NOMO-1 treated with dmso at 0.1 percent for 144 hours (cell line): ENCODE measurements around the gene CDC42BPA.
A peak's percentile ranks its signal among the peaks of the same experiment; 100 is the strongest.
"Not testable (repeated sequence)": the region's sequence is repeated elsewhere in the genome, so short reads cannot be mapped to it uniquely, and the experiment has no call there.

Experiments
- DNase-seq: peaks from one replicate; lab custom pipeline; 2025; ENCODE audit not compliant: unreplicated experiment; lab: John Stamatoyannopoulos, UW

CDC42BPA gene

DNA sequence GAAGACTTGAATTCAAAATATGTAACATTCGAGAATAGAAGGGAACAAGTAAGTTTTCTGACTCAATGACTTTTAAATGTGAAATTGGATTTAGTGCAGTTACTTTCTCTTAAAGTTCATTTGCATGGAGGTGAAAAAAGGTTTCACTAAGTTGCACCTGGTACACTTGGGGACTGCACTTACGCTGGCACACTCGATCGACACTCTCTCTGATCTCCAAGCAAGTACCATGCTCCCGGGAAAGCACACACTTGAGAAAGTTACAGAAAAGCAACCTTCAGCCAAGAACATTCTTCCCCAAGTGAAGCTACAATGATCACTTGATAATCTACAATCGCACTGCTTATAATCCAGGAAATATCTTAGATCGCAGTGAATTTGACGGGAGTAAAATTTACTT lies 315.1 kb downstream of the CDC42BPA start:
- no peak for DNase-seq

DNA sequence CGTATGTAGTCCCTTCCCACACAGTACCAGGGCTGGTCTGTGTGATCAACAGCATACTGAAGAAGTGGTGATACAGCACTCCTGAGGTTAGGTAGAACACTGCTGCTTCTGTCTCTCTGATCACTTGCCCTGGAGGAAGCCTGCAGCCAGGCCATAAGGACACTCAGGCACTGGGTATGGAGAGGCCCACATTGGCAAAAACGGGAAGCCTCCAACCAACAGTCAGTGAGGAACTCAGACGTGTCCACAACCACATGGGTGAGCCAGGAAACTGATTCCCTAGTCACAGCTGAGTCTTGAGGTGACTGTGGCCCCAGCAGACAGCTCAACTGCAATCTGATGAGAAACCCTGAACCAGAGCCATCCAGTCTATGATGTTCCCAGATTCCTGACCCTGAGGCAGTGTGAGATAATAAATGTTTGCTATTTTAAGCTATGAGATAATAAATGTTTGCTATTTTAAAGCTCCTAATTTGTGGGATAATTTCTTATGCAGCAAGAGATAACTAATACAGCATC lies 315.7 kb downstream of the CDC42BPA start:
- DNase-seq: no peak

GRCh38 chr1:226999579-226999978 lies 318.7 kb downstream of the CDC42BPA start:
- not testable (repeated sequence) for DNase-seq

DNA sequence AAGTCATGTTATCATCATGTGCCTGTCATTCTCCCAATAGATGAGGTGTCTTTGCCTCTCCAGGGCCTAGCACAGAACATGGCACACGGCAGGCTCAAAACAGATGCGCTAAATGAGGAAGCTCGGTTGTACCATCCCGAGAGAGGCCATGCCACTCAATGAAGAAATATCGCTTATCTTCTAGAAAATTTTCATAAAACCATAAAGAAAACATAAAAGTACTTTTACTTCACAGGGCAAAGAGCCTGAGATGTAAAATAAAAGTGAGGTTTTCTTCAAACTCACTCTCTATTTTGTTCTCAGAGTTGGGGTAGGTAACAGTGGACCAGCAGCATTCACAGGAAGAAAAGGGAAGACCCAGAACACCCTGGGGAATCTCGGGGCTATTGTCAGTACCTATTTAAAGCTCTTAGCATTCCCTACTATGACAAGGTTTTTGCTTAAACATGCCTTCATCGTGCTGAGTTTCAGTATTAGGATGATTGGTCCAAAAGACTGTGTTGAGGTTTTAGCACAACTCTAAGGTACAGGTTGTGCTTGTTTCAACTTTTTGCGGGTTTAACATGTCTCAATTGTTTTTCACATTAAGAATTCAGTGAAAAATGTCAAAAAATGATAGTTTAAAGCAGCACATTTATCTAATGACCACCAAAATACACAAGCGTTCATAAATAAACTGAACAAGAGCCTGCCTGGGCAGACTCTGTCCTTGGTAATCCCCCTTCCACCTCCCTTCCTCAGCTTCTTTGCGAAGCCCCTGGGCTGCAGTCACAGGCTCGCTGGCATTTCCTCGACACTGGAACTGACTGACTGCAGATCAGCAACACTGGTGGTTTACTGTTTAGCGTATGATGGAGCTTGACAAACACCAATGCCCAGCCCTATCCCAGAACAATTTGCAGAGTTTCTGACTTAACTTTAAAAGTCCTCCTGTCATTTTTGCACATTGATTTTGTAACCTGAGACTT lies 322.6 kb downstream of the CDC42BPA start:
- DNase-seq: no peak

DNA sequence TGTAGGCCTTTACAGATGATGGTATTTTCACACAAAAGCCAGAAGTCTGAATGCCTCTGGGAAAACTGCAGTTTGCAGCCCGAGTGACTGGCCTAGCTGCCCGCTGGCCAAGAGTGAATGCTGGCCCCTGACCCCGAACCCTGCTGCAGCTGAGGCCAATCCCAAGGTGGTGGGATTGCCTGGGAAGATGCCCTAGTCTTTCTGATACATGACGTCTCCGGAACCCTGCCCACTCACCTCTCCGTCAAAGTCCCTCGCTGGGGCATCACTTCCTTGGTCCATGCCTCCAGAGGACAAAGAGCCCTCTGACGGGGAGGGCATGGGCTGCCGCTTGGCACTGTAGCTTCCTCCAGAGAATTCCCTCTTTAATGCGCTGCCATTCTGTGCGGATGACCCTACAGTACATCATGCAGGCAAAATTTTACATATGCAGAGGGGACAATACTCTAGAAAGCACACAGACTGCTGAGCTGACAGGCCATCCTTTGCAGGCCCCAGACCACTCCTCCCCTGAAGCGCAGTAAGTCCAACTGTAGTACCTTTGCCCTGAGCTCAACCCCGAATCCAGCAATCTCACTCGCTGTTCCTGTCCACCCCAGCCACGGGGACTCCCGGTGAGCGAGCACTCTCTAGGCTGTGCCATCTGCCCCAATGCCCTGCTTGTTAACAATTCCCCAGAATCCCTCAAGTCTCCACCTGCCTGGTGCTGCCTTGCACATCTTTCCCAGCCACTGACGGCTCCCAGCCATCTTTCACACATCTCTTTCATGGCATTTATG lies 323.5 kb downstream of the CDC42BPA start:
- DNase-seq: no peak

DNA sequence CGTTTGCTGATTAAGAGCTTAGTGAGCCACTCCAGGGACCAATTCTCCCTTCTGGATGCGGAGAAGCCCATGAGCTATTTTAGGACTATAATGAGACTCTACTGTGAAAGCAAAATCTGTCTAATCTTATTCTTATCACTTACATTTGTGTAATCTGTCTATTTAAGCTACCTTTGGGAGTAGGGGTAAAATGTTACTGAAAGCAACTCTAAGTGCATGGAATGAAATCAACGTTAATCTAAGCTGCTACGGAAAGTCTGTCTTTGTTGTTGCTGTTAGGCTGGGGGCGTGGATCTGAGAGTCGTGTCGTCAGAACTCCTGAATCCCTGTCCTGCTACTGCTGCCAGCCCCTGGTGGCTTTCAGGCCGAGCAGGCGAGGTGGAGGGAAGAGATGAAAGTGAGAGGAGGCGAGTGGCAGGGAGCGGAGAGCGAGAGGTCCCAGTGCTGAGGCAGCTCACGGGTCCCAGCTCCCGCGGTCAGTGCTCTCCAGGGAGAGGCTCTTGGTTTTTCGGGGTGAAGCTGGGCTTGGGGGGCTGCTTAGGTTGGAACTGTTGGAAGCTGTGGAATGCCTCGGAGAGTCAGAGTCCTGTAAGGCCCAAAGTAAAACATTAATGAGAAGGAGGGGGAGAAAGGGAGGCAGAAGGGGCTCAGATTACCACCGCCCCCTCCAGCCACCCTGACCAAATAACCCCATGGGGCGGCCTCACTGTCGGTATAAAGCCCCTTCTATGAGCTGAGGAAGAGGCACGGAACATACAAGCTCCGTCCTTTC lies 324.3 kb downstream of the CDC42BPA start:
- no peak for DNase-seq

DNA sequence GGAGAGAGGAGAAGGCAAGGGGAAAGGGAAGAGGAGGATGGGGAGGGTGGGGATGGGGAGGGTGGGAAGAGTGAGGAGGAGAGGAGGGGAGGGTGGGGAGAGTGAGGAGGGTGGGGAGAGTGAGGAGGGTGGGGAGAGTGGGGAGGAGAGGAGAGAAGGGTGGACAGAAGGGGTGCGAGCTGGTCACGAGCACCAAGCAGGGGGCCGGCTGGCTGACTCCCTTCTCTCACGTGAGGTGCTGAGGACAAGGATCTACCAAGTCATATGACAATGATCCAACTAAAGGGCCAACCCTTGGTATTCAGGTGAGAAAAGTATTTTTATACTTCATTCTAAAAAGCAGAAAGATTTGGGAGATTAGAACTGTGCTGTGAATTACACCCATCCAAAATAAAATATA lies 326.4 kb downstream of the CDC42BPA start:
- no peak for DNase-seq

DNA sequence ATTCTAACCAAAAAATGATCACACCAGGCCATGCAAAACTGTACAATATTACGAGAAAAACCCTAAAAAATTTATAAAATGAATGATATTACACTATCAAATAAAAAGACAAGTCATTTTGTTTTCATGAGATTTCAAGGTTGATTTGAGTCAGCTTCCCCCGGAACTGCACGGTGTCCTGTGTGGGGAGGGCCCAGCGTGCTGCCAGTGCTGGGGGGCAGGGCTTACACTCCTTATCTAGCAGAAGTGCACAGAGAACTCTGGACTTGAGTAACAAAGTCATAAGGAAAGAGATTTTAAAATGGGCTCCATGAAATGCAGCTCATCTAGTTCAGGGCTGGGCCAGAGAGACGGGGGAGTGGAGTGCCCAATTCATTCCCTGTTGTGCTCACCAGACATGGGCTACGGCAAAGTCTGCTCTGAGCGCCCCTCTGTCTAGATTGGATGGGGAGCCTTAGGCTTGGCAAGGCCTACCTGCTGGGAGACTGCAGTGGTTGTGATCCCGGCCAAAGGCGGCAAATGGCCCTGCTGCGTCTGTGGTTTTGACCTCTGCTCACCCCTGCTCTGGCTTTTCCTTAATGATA lies 328.1 kb downstream of the CDC42BPA start:
- peak; percentile 14 for DNase-seq

- DNase-seq: no peak
Measured at GRCh38 chr1:226989085-226989920, 329.0 kb downstream of the CDC42BPA start.

GRCh38 chr1:226988334-226988666 lies 330.0 kb downstream of the CDC42BPA start:
- no peak for DNase-seq

DNA sequence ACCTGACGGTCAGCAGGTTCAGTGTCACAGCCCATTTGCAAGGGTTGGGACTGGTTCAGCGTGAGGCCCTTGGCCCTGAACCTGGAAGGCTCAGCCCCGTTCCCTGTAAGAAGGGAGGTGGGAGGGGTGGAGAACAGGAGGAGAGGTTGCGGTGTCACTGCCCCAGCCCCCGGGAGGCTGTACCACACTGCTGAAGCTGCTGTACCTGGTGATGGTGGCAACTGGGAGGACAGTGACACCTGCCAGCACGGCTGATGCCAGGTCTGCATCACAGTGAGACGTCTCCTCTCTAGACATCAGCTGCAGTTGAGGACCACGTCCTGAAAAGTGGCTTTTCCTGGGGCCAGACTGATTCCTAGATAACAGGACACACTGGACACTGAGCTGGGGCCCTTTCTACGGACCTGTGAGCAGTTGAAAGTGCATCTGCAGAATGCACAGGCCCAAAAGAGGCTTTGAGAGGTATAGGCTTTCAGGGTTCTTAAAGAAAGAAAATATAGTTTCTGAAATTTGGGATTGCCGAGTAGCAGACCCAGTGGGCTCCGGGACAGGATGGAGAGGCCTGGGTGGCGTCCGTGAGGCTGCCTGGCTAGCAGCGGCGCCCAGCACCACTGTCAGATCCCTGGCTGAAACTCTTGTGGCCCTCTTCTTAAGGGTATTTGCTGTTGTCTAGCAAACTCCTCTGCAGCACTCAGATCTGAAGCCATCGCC lies 330.5 kb downstream of the CDC42BPA start:
- no peak for DNase-seq

- DNase-seq: no peak
Measured at GRCh38 chr1:226987179-226987536, 331.1 kb downstream of the CDC42BPA start.

- DNase-seq: no peak
Measured at GRCh38 chr1:226986496-226987178, 331.7 kb downstream of the CDC42BPA start.

GRCh38 chr1:226985839-226986463 lies 332.3 kb downstream of the CDC42BPA start:
- DNase-seq: no peak

GRCh38 chr1:226985239-226985838 lies 333.0 kb downstream of the CDC42BPA start:
- DNase-seq: no peak

DNA sequence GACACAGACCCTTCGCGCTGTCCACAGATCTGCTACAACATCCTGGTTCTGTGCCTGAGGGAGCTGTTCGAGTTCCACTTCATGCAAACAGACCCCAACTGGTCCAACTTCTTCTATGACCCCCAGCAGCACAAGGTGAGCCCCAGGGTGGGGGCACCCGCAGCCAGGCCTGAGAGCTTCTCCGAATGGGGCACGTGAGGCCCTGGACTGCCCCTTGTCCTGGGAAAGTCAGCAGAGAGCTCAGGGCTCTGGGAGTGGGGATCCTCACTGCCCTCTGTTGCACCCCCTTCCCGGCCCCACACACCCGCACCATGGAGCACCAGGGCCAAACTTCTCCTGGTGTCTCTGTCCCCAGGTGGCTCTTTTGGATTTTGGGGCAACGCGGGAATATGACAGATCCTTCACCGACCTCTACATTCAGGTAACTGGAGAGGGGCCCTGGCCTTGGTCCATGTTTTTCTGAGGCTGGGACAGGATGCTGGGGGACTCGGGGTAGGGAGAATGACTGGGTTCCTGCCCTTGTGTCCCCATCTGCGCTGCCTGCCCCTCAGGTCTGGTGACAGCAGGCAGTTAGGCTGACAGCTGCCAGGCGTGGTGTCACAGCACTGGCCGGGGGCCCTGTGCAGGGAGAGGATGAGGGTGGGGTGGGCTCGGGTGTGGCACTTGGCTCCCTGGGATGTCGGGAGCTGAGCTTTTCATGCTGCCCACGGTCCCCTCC lies 333.6 kb downstream of the CDC42BPA start:
- no peak for DNase-seq

DNA sequence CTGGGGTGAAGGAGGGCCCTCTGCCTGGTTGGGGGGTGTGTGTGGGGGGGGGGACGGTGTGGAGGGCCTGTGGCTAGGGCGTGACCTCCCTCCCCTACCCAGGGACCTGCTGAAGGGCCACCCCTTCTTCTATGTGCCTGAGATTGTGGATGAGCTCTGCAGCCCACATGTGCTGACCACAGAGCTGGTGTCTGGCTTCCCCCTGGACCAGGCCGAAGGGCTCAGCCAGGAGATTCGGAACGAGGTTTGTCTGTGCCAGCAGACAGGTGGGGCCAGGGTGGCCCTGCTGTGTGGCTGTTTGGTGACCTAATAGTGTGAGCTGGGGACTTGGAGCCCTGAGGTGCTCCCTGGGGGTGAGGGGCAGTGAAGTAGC lies 334.3 kb downstream of the CDC42BPA start:
- no peak for DNase-seq
